Mesenchymal stem cell (in vitro differentiated cells and primary cell): Measurements from ENCODE around the gene IVL.

Experiments
- DNase-seq: peaks from one replicate; pipeline ENCODE4 v3.0.0-alpha.2; 2013
- H2AFZ ChIP-seq: one replicate; pipeline ENCODE4 v1.6.1; 2013; ENCODE audit warnings: low read depth, mild to moderate bottlenecking, control low read depth, inconsistent platforms, low read length, moderate library complexity
- H2AK5ac ChIP-seq: 2 replicates; pipeline ENCODE4 v1.6.1; 2013; ENCODE audit warnings: low read length, moderate library complexity, mild to moderate bottlenecking, inconsistent platforms; ENCODE audit not compliant: severe bottlenecking
- H2BK120ac ChIP-seq: one replicate; pipeline ENCODE4 v1.6.1; 2013; ENCODE audit warnings: low read depth, mild to moderate bottlenecking, inconsistent platforms, low read length, moderate library complexity
- H2BK12ac ChIP-seq, 2 experiments: one replicate each; pipeline ENCODE4 v1.6.1; 2013; ENCODE audit warnings: inconsistent platforms in 2 of 2, low read length in 2 of 2, mild to moderate bottlenecking in 2 of 2, moderate library complexity in 2 of 2, control low read depth in 1 of 2
- H2BK15ac ChIP-seq: one replicate; pipeline ENCODE4 v1.6.1; 2013; ENCODE audit warnings: mild to moderate bottlenecking, low read depth, inconsistent platforms; ENCODE audit not compliant: poor library complexity, severe bottlenecking
- H2BK5ac ChIP-seq: 2 replicates; pipeline ENCODE4 v1.6.1; 2013; ENCODE audit warnings: low read depth, mild to moderate bottlenecking, low read length, control low read depth, inconsistent platforms; ENCODE audit not compliant: poor library complexity, severe bottlenecking
- H3K14ac ChIP-seq, 2 experiments: one replicate each; pipeline ENCODE4 v1.6.1; 2013; ENCODE audit warnings: inconsistent platforms in 2 of 2, low read length in 2 of 2, control low read depth in 1 of 2, mild to moderate bottlenecking in 1 of 2, moderate library complexity in 1 of 2
- H3K18ac ChIP-seq, 2 experiments: one replicate each; pipeline ENCODE4 v1.6.1; 2013; ENCODE audit warnings: inconsistent platforms in 2 of 2, low read length in 2 of 2, control low read depth in 1 of 2, low read depth in 1 of 2, mild to moderate bottlenecking in 1 of 2
- H3K23ac ChIP-seq, 2 experiments: one replicate each; pipeline ENCODE4 v1.6.1; 2013; ENCODE audit warnings: inconsistent platforms in 2 of 2, low read length in 2 of 2, mild to moderate bottlenecking in 2 of 2, moderate library complexity in 2 of 2, control low read depth in 1 of 2
- H3K27ac ChIP-seq: 2 replicates; pipeline ENCODE4 v1.5.1; 2013; ENCODE audit warnings: mild to moderate bottlenecking, moderate library complexity, low read length, control low read depth, inconsistent platforms; ENCODE audit not compliant: poor library complexity, severe bottlenecking
- H3K27me3 ChIP-seq, 2 experiments: 2 replicates each; pipeline versions ENCODE4 v1.6.1 to v1.7.0; 2013; ENCODE audit warnings: low read length in 2 of 2, mild to moderate bottlenecking in 2 of 2, moderate library complexity in 2 of 2, control low read depth in 1 of 2, inconsistent platforms in 1 of 2; ENCODE audit not compliant: control insufficient read depth in 1 of 2, insufficient read depth in 1 of 2
- H3K36me3 ChIP-seq, 2 experiments: 2 replicates each; pipeline versions ENCODE4 v1.6.1 to v1.7.0; 2013; ENCODE audit warnings: low read length in 2 of 2, control low read depth in 1 of 2, inconsistent platforms in 1 of 2, low read depth in 1 of 2, mild to moderate bottlenecking in 1 of 2; ENCODE audit not compliant: insufficient read depth in 2 of 2, control insufficient read depth in 1 of 2
- H3K4ac ChIP-seq, 2 experiments: one replicate each; pipeline ENCODE4 v1.6.1; 2013; ENCODE audit warnings: inconsistent platforms in 2 of 2, low read length in 2 of 2, mild to moderate bottlenecking in 2 of 2, moderate library complexity in 2 of 2, control low read depth in 1 of 2, low read depth in 1 of 2
- H3K4me1 ChIP-seq: 2 replicates; pipeline ENCODE4 v1.6.1; 2013; ENCODE audit warnings: low read depth, low read length, control low read depth; ENCODE audit not compliant: control insufficient read depth, insufficient read depth
- H3K4me2 ChIP-seq: 2 replicates; pipeline ENCODE4 v1.6.1; 2013; ENCODE audit warnings: low read length, mild to moderate bottlenecking, inconsistent platforms; ENCODE audit not compliant: poor library complexity, severe bottlenecking
- H3K4me3 ChIP-seq, 2 experiments: 2 replicates each; pipeline versions ENCODE4 v1.5.1 to v1.7.0; 2013; ENCODE audit warnings: low read length in 2 of 2, mild to moderate bottlenecking in 2 of 2, control low read depth in 1 of 2, low read depth in 1 of 2; ENCODE audit not compliant: insufficient read depth in 1 of 2
- H3K79me1 ChIP-seq: replicated peaks from 2 replicates; pipeline ENCODE4 v1.6.1; 2013; ENCODE audit warnings: mild to moderate bottlenecking, control low read depth, low read length, inconsistent platforms; ENCODE audit not compliant: poor library complexity, severe bottlenecking
- H3K9ac ChIP-seq: 2 replicates; pipeline ENCODE4 v1.7.0; 2013; ENCODE audit warnings: mild to moderate bottlenecking, low read length, moderate library complexity
- H3K9me3 ChIP-seq: 2 replicates; pipeline ENCODE4 v1.7.0; 2013; ENCODE audit warnings: mild to moderate bottlenecking, low read length; ENCODE audit not compliant: control insufficient read depth
- H4K8ac ChIP-seq: one replicate; pipeline ENCODE4 v1.6.1; 2013; ENCODE audit warnings: inconsistent platforms, mild to moderate bottlenecking, low read length, moderate library complexity
- H4K91ac ChIP-seq: one replicate; pipeline ENCODE4 v1.6.1; 2013; ENCODE audit warnings: mild to moderate bottlenecking, low read length, inconsistent platforms
- WGBS: methylation state at CpG from one replicate; pipeline ENCODE4 v1.1.7; 2013; ENCODE audit warnings: mixed read lengths; 5-methylcytosine and 5-hydroxymethylcytosine counted together

The IVL gene

DNA sequence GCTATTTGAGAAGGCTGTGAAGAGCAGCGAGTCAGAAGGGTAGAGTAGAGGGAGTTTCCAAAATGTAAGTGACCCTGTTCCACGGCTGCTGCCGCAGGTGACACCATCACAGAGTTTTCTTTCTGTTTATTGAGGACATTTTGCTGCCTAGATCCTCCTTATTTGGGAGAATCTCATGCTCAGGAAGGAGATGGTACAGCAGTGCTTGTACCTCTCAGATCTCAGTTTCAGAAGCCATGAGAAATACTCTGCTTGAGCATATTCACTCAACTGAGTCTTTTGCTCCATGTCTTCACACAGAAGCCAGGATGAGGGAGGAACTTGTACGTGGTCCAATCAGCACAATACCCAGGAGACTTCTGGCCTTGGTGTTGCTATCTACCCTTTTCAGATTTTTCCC is 47.0 kb upstream of the IVL start:
- WGBS = 48% methylated on average over 4 of the region's 4 CpGs
- Histone ChIP-seq H3K9me3 (no peaks in the 10 kb centered on the region), H3K4me1 (no peaks in the 10 kb centered on the region), H3K14ac (no peak overlapping the region), H2AFZ (no peak overlapping the region), H3K79me1 (no peaks in the 10 kb centered on the region), H3K9ac (no peak overlapping the region), H2BK15ac (no peak overlapping the region), H3K27me3 (peaks cover 0 to 5% of the 10 kb centered on the region in 2 experiments), H3K18ac (no peak overlapping the region), H3K36me3 (no peaks in the 10 kb centered on the region), H4K8ac (no peak overlapping the region), H3K4ac (no peak overlapping the region), H2BK5ac (no peak overlapping the region), H2AK5ac (no peak overlapping the region), H3K4me3 (no peak overlapping the region), H3K27ac (no peak overlapping the region), H4K91ac (no peak overlapping the region), H3K23ac (no peak overlapping the region), H2BK120ac (no peak overlapping the region), H3K4me2 (no peak overlapping the region), H2BK12ac (no peak overlapping the region)
- no peak for DNase-seq

DNA sequence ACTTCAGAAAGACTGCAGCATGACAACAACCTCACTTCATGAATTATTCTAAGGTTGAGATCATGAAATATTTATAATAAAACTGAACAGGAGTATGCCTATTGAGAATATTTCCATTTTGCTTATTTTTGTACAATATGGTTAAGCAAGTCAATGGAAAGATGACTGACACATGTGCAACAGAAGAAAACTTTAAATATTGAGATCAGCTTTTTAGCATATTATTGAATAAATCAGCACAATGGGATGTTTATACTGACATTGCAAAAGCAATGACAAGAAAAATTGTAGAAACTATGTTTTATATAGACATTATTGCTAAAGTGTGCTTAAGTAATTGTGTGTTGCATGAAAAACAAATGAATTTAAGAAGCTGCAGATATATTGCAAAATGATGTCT is 43.9 kb upstream of the IVL start:
- no peaks in the 10 kb centered on the region for H3K4me1 ChIP-seq
- H2BK15ac ChIP-seq = no peak overlapping the region
- no peak overlapping the region for H3K9ac ChIP-seq
- H3K4me2 ChIP-seq = no peak overlapping the region
- H3K27ac ChIP-seq = no peak overlapping the region
- H3K14ac ChIP-seq = no peak overlapping the region
- peaks cover 0 to 5% of the 10 kb centered on the region in 2 experiments for H3K27me3 ChIP-seq
- no peaks in the 10 kb centered on the region for H3K79me1 ChIP-seq
- no peak overlapping the region for H2AK5ac ChIP-seq
- no peak overlapping the region for H3K23ac ChIP-seq
- no peak overlapping the region for H3K4me3 ChIP-seq
- H2AFZ ChIP-seq = no peak overlapping the region
- no peaks in the 10 kb centered on the region for H3K36me3 ChIP-seq
- DNase-seq = no peak
- H2BK5ac ChIP-seq = no peak overlapping the region
- no peaks in the 10 kb centered on the region for H3K9me3 ChIP-seq
- H2BK12ac ChIP-seq = no peak overlapping the region
- no peak overlapping the region for H2BK120ac ChIP-seq
- H4K8ac ChIP-seq = no peak overlapping the region
- H3K18ac ChIP-seq = no peak overlapping the region
- H3K4ac ChIP-seq = no peak overlapping the region
- H4K91ac ChIP-seq = no peak overlapping the region

DNA sequence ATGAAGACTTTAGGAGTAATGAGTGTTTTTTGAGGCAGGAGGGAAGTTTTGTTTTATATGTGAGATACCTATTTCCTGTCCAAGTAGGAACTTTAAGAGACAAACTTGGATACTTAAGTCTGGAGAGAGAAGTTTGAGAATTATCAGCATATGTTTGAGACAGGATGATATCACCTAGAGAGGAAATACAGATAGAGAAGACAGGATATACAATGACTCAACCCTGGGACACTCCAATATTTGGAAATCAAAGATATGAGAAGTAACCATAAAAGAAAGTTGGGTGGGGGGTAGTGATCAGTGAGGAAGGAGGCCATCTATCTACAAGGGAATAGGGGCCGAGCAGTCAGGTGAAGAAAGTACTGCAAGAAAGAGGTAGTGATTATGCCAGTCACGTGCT is 42.0 kb upstream of the IVL start:
- H3K4me2 ChIP-seq = no peak overlapping the region
- no peaks in the 10 kb centered on the region for H3K36me3 ChIP-seq
- WGBS = 43% methylated on average over 2 of the region's 2 CpGs
- H4K8ac ChIP-seq = no peak overlapping the region
- no peak overlapping the region for H2BK5ac ChIP-seq
- H2BK120ac ChIP-seq = no peak overlapping the region
- DNase-seq = no peak
- no peak overlapping the region for H4K91ac ChIP-seq
- H3K9me3 ChIP-seq = no peaks in the 10 kb centered on the region
- H3K18ac ChIP-seq = no peak overlapping the region
- H3K27me3 ChIP-seq = no peaks in the 10 kb centered on the region
- no peak overlapping the region for H3K23ac ChIP-seq
- H3K4me3 ChIP-seq = no peak overlapping the region
- no peaks in the 10 kb centered on the region for H3K4me1 ChIP-seq
- H2BK12ac ChIP-seq = no peak overlapping the region
- H3K9ac ChIP-seq = no peak overlapping the region
- H2AK5ac ChIP-seq = no peak overlapping the region
- no peak overlapping the region for H2AFZ ChIP-seq
- H3K14ac ChIP-seq = no peak overlapping the region
- no peak overlapping the region for H3K4ac ChIP-seq
- no peak overlapping the region for H3K27ac ChIP-seq
- no peaks in the 10 kb centered on the region for H3K79me1 ChIP-seq
- H2BK15ac ChIP-seq = no peak overlapping the region

DNA sequence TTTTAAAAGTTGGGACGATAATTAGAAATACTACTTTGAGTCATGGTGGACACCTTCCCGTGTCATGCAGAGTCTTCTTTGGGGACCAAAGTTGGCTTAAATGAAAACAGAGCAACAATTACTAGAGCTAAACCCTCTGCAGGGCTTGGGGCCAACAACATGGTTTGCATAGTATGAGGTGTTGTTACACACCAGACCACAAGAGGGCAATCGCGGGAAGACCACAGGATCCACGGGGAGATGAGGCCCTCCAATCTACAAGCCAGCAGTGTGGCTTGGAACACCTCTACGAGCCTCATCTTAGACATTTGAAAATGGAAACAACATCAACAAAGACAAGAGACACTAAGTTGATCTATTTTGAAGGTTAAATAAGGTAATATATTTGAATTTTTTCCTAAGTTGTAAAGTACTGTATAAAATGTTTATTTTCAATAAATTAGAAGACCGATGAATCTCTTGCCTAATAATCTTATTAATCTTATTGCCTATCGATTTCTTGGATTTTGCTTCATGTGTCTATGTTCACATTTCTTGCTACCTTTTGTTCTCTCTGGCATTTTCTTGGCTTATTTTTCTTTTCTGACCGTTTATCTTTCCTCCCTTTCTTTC is 38.4 kb upstream of the IVL start:
- no peaks in the 10 kb centered on the region for H3K9me3 ChIP-seq
- H2BK120ac ChIP-seq = no peak overlapping the region
- H2AFZ ChIP-seq = no peak overlapping the region
- H2AK5ac ChIP-seq = no peak overlapping the region
- H3K14ac ChIP-seq = no peak overlapping the region
- H2BK12ac ChIP-seq = no peak overlapping the region
- H2BK15ac ChIP-seq = no peak overlapping the region
- peak; percentile 26 for DNase-seq
- H3K36me3 ChIP-seq = no peaks in the 10 kb centered on the region
- H4K91ac ChIP-seq = no peak overlapping the region
- H3K4me3 ChIP-seq = no peak overlapping the region
- no peak overlapping the region for H3K18ac ChIP-seq
- H3K4ac ChIP-seq = no peak overlapping the region
- H3K79me1 ChIP-seq = no peaks in the 10 kb centered on the region
- H3K23ac ChIP-seq = no peak overlapping the region
- no peaks in the 10 kb centered on the region for H3K4me1 ChIP-seq
- no peak overlapping the region for H4K8ac ChIP-seq
- peak overlapping the region; percentile 33 for H3K9ac ChIP-seq
- no peaks in the 10 kb centered on the region for H3K27me3 ChIP-seq
- H2BK5ac ChIP-seq = no peak overlapping the region
- 34% methylated on average over 8 of the region's 9 CpGs for WGBS
- no peak overlapping the region for H3K27ac ChIP-seq
- H3K4me2 ChIP-seq = no peak overlapping the region
